GM19467 (cell line): ENCODE data around the gene RRAGC.
A peak's percentile ranks its signal among the peaks of the same experiment; 100 is the strongest.
"Not testable (repeated sequence)": the region's sequence is repeated elsewhere in the genome, so short reads cannot be mapped to it uniquely, and the experiment has no call there.

Experiments used
- ATAC-seq: cut with Tn5 transposase; IDR thresholded peaks from one replicate; pipeline ENCODE4 v1.9.1; 2021; ENCODE audit warnings: mild to moderate bottlenecking, moderate library complexity; ENCODE audit not compliant: unreplicated experiment

Gene RRAGC

GRCh38 chr1:38817267-38818174 lies 42.1 kb downstream of the RRAGC start:
- no peak for ATAC-seq

DNA sequence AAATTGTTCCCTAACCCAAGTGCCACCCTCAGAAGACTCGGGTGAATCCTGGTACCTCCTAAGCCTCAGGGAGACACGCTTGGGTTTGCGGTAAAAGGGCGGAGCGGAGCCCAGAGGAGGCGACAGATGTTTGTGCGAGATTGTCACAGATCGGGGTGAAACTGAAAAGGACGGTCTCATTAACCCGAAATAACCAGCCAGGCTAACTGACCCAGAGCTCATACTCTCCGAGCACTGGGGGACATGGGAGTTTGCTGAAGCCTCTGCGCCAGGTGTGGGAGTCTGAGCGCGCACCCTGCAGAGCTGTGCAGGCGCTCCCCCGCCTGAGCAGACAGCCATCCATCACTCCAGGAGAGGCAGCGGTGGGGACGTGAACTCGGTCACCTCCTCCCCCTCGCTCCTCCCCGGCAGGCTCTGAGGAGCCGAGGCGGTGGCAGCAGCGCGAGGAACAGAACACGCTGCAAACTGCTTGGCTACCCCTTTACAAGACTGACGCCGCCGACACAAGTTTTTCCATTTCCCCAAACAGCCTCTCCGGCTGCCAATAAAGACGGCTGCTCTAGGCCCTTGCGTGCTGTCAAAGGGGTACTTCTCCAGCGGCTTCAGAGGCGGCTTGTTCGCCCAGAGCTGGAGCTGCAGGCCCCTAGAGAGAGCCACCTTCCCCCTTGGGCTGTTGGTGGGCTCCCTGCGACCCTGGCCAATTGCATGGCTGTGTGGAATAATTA lies 43.5 kb downstream of the RRAGC start:
- peak; percentile 69 for ATAC-seq

- ATAC-seq = no peak
Measured at GRCh38 chr1:38814984-38815464, 44.5 kb downstream of the RRAGC start.

DNA sequence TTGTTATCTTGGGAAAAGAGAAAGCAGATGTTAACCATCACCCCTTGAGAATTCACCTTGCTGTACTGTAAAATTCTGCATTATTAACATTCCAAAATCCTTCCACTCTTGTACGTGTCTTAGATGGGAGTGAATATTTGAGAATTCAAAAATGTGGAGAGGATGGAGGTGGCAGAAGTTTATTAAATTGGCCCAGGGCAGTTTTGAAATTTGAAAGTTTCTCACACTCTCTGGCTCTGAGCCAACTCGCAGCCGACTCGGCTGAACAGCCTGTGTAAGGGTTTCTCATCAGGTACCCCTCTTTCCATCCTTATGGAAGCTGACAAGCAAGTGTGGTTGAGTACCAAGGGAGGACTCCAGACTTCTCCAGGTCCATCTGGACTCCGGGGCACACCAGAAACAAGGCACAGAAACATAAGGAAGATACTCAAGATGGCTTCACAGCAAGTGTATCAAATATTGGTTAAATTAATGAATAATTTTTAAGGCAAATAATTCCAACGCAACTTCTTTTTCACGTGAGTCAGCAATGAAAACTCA lies 45.1 kb downstream of the RRAGC start:
- no peak for ATAC-seq

DNA sequence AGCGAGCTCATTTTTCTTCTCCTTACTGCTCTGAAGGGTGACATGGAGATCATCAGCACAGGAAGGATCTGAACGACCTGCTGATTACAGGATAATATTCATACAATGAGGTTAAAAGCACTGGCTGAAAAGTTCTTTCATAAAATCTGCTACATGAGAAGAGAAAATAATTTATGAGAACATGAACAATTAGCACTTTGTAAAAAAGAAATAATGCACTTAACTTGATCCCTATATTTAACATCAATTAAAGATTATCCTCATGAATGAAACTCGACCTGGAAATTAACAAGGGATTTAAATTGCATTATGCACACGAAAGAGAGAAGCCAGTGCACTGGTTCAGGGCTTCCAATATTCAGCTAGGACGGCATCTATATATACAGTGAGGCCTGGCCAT lies 46.6 kb downstream of the RRAGC start:
- ATAC-seq = no peak

DNA sequence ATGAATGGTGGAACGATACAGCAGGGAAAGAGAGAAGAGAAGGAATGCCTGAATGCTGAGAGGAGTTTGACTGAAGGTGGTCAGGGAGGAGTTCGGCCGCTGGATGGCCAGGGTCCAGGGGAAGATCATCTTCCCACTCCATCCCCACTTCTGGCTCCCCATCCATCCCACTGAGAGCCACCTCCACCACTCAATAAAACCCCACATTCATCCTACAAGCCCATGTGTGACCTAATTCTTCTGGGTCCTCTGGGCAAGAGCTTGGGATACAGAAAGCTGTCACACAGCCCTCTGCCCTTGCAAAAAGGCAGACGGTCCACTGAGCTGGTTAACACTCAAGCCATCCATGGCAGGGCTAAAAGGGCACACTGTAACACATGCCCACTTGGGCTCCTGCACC lies 48.1 kb downstream of the RRAGC start:
- ATAC-seq = not testable (repeated sequence)

GRCh38 chr1:38806090-38806489 lies 53.5 kb downstream of the RRAGC start:
- ATAC-seq = no peak

- ATAC-seq = no peak
Measured at GRCh38 chr1:38805036-38805435, 54.5 kb downstream of the RRAGC start.

- ATAC-seq = no peak
Measured at GRCh38 chr1:38804062-38804886, 55.3 kb downstream of the RRAGC start.

GRCh38 chr1:38803647-38804046 lies 55.9 kb downstream of the RRAGC start:
- no peak for ATAC-seq

DNA sequence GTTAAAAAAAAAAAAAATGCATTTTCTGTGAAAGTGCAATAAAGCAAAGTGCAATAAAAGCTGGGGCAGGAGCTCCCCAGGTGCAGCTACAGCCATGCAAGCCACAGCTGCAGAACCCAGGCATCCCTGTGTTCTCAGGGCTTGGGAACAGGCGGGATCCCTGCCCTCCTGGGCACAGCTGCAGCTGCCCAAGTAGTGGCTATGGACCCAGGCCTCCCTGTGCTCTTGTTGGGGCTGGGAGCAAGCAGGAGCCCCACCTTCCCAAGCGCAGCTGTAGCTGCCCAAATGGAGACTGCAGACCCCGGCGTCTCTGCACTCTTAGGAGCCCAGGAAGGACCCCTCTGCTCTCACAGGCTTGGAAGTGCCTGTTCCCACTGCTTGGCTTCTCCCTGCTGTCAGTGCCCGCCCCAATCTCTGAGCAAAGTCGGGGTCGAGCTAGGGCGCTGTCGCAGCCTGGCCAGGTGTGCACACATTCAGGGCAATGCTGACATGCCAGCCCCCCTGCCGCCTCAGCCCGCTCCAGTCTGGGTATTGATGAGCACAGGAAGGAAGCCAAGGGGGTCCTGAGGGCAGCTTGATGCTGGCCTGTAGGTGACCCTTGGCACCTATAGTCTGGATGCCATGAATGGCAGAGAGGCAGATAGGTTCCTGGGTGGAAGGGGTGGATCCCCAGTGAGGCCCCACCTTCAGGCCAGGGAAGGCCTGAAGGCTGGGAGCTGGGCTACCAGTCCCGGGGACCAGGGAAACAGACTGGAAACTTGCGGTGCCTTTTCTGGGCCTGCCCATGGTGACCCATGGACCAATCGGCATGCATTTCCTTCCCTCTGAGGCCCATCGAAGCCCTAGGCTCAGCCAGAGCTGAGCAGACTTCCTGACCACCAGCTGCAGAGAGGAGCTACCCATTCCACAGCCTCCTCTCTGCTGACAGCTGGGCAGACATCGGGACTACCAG lies 58.6 kb downstream of the RRAGC start:
- ATAC-seq = no peak

DNA sequence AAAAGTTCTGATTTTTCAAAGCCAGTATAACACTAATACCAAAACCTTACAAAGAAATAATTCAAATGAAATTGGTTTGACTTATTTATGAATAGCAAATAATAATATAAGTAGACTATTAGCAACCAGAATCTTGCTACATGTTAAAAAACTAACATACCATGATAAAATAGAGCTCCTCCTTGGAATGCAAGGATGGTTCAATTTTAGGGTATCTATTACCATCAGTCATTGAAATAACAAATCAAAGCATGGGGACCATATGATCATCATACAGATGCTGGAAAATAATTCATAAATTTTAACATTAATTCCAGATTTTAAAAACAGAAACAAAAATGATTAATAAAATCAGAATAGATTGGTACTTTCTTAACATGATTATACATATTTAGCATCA lies 66.3 kb downstream of the RRAGC start:
- no peak for ATAC-seq

DNA sequence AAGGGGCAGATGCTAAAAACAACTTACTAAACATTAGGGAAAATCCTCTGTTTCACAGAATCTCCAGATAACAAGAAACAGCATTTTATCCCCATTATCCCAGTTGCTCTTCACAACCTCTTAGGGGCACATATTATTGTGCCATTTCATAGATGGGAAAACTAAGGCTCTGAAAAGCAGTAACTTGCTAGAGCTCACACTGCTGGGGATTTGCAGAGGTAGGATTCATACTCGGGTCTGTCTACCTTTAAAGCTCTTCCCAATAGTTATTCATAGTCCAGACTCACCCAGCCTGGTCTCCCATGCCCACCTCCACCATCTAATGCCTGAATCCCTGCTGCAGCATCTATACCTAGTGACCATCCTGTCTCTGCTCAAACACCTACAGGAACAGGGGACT lies 67.7 kb downstream of the RRAGC start:
- ATAC-seq = no peak

GRCh38 chr1:38791164-38791515 lies 68.4 kb downstream of the RRAGC start:
- ATAC-seq = no peak

- ATAC-seq = no peak
Measured at GRCh38 chr1:38790422-38791163, 69.0 kb downstream of the RRAGC start.

DNA sequence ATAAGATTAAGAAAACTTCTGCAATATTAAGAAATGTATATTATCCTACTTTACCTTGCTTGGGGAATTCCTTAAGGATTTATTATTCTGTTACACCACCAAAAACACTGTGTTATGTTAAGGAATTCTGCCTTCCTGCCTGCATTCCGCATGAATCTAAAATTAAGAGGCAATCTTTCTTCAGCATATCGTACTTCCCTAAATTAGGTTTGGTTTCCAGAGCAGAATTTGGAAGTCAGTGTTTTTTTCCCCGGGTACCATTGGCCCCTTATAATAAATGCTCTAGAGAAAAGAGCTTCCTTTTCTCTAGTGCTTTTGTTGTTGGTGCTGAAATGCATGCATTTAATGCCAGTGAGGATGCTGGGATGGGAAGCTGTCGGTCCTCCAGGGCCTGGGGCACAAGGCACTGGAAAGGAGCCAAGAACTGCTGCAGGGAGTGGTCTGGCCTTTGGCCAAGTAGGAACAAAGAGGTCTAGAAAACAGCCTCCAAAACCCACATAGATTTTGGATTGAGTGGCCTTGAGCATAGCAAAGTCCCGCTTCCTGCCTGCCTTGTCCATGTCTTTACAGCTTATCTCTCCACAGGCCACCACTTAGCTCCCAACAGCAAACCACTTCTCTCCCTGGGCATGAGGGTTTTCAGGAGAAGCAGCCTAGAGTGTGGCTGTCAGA lies 69.9 kb downstream of the RRAGC start:
- no peak for ATAC-seq

- ATAC-seq = no peak
Measured at GRCh38 chr1:38788341-38789336, 70.9 kb downstream of the RRAGC start.
